PFSK-1 (cell line): ENCODE measurements around the gene RTN4IP1.

Source experiments
- POLR2AphosphoS5 ChIP-seq: IDR thresholded peaks from 2 replicates; pipeline ENCODE4 v1.6.1; 2012; ENCODE audit warnings: low read depth, mild to moderate bottlenecking, control low read depth, low read length, moderate library complexity
- SIN3A ChIP-seq: IDR thresholded peaks from 2 replicates; pipeline ENCODE4 v1.6.1; 2012; ENCODE audit warnings: mild to moderate bottlenecking, low read length, moderate library complexity, borderline replicate concordance; ENCODE audit not compliant: insufficient read depth
- TAF1 ChIP-seq: IDR thresholded peaks from 2 replicates; pipeline ENCODE4 v1.6.1; 2012; ENCODE audit warnings: low read length, control low read depth, borderline replicate concordance; ENCODE audit not compliant: insufficient read depth
- TF ChIP-seq, protein P1 (sequence below), 2 experiments: IDR thresholded peaks; 2 replicates each; pipeline versions ENCODE4 v1.6.1 to v1.8.0; 2011 to 2012; ENCODE audit warnings: low read depth in 2 of 2, low read length in 2 of 2, control low read depth in 1 of 2, inconsistent platforms in 1 of 2, mild to moderate bottlenecking in 1 of 2, moderate library complexity in 1 of 2; ENCODE audit not compliant: insufficient read depth in 1 of 2

DNA sequence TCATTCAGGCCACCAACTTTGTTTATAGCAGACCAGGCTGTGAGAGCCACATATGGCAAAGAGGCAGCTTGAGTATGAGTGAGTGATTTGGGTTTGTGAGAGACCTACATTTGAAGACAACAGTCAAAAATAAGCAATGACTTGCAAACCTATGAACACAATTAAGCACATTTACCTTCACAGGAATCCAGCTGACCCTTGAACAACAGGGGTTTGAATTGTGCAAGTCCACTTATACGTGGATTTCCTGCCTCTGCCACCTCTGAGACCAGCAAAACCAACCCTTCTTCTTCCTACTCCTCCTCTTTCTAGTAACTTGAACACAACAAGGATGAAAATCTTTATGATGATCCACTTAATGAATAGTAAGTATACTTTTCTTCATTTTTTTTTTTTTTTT is 10.1 kb downstream of the RTN4IP1 start:
- no peak for TF ChIP-seq POLR2AphosphoS5
- TF ChIP-seq, protein P1, sequence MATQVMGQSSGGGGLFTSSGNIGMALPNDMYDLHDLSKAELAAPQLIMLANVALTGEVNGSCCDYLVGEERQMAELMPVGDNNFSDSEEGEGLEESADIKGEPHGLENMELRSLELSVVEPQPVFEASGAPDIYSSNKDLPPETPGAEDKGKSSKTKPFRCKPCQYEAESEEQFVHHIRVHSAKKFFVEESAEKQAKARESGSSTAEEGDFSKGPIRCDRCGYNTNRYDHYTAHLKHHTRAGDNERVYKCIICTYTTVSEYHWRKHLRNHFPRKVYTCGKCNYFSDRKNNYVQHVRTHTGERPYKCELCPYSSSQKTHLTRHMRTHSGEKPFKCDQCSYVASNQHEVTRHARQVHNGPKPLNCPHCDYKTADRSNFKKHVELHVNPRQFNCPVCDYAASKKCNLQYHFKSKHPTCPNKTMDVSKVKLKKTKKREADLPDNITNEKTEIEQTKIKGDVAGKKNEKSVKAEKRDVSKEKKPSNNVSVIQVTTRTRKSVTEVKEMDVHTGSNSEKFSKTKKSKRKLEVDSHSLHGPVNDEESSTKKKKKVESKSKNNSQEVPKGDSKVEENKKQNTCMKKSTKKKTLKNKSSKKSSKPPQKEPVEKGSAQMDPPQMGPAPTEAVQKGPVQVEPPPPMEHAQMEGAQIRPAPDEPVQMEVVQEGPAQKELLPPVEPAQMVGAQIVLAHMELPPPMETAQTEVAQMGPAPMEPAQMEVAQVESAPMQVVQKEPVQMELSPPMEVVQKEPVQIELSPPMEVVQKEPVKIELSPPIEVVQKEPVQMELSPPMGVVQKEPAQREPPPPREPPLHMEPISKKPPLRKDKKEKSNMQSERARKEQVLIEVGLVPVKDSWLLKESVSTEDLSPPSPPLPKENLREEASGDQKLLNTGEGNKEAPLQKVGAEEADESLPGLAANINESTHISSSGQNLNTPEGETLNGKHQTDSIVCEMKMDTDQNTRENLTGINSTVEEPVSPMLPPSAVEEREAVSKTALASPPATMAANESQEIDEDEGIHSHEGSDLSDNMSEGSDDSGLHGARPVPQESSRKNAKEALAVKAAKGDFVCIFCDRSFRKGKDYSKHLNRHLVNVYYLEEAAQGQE (IDR thresholded peaks at IDR 0.05; ENCODE audit: insufficient read depth in 1 of 2, low read depth in 2 of 2, low read length in 2 of 2), result no peak
- no peak for TF ChIP-seq TAF1
- TF ChIP-seq SIN3A, result no peak
